GM23338 (cell line): ENCODE measurements around the gene NUDT16L1. TPM values are rescaled to one million over a fixed set of nuclear protein-coding genes. Genes with fewer than 3 reads are reported as not detected.

Experiments
- ATAC-seq: fragments of 200-7000 bp; cut with Tn5 transposase; 3 replicates; pipeline ENCODE4 v1.9.1; 2020
- DNase-seq: peaks from one replicate; pipeline ENCODE4 v3.0.0-alpha.2; 2015; ENCODE audit warnings: low spot score
- H2AFZ ChIP-seq: fragments of 200-600 bp; sonication (generic); 2 replicates; pipeline ENCODE4 v1.8.0; 2016; ENCODE audit warnings: antibody characterized with exemption, mild to moderate bottlenecking, moderate library complexity
- H3F3A ChIP-seq: fragments of 200-600 bp; sonication (generic); replicated peaks from 2 replicates; pipeline ENCODE4 v1.8.0; 2017; ENCODE audit warnings: antibody characterized with exemption, mixed run types, low read depth
- H3K27ac ChIP-seq: fragments of 200-600 bp; sonication (generic); 2 replicates; pipeline ENCODE4 v1.6.1; 2016; ENCODE audit warnings: low read depth
- H3K27me3 ChIP-seq: fragments of 200-600 bp; sonication (generic); 2 replicates; pipeline ENCODE4 v1.8.0; 2016; ENCODE audit warnings: mild to moderate bottlenecking, mixed run types, moderate library complexity; ENCODE audit not compliant: insufficient read depth
- H3K36me3 ChIP-seq: fragments of 200-600 bp; sonication (generic); 2 replicates; pipeline ENCODE4 v1.8.0; 2016; ENCODE audit warnings: mild to moderate bottlenecking; ENCODE audit not compliant: insufficient read depth
- H3K4me1 ChIP-seq: fragments of 200-600 bp; sonication (generic); 2 replicates; pipeline ENCODE4 v1.8.0; 2016; ENCODE audit warnings: mild to moderate bottlenecking, moderate library complexity; ENCODE audit not compliant: insufficient read depth
- H3K4me2 ChIP-seq: fragments of 200-600 bp; sonication (generic); 2 replicates; pipeline ENCODE4 v1.7.1; 2017; ENCODE audit warnings: mixed run types
- H3K4me3 ChIP-seq: fragments of 200-600 bp; sonication (generic); 2 replicates; pipeline ENCODE4 v1.6.1; 2016; ENCODE audit warnings: mixed run types
- H3K79me2 ChIP-seq: fragments of 200-600 bp; sonication (generic); replicated peaks from 2 replicates; pipeline ENCODE4 v1.8.0; 2017; ENCODE audit warnings: mild to moderate bottlenecking; ENCODE audit not compliant: insufficient read depth
- H3K9me2 ChIP-seq: fragments of 200-600 bp; sonication (generic); 2 replicates; pipeline ENCODE4 v1.8.0; 2017; ENCODE audit not compliant: insufficient read depth
- H4K20me1 ChIP-seq: fragments of 200-600 bp; sonication (generic); replicated peaks from 2 replicates; pipeline ENCODE4 v1.8.0; 2017; ENCODE audit warnings: mild to moderate bottlenecking; ENCODE audit not compliant: insufficient read depth
- H3K27ac Mint-ChIP-seq: 2 replicates; pipeline ENCODE4 v1.8.0; 2020; ENCODE audit warnings: inconsistent platforms, mild to moderate bottlenecking, moderate library complexity, mixed read lengths
- H3K27me3 Mint-ChIP-seq: 3 replicates; pipeline ENCODE4 v1.8.0; 2022; ENCODE audit warnings: low read depth, mild to moderate bottlenecking, moderate library complexity, mixed read lengths, inconsistent platforms; ENCODE audit not compliant: insufficient read depth, poor library complexity
- H3K36me3 Mint-ChIP-seq: 3 replicates; pipeline ENCODE4 v1.8.0; 2021; ENCODE audit warnings: low read depth, mild to moderate bottlenecking, inconsistent platforms, moderate library complexity, mixed read lengths
- H3K4me1 Mint-ChIP-seq: 3 replicates; pipeline ENCODE4 v1.8.0; 2020; ENCODE audit warnings: mild to moderate bottlenecking, inconsistent platforms, mixed read lengths
- H3K4me3 Mint-ChIP-seq: 3 replicates; pipeline ENCODE4 v1.8.0; 2021; ENCODE audit warnings: moderate library complexity, mild to moderate bottlenecking, inconsistent platforms, mixed read lengths
- H3K9me3 Mint-ChIP-seq: 3 replicates; pipeline ENCODE4 v1.8.0; 2020; ENCODE audit warnings: moderate library complexity, mild to moderate bottlenecking, inconsistent platforms, mixed read lengths
- CREB1 ChIP-seq: fragments of 250-450 bp; sonication (Bioruptor Pico); IDR thresholded peaks from 2 replicates; pipeline ENCODE4 v1.5.0; 2020; ENCODE audit warnings: low read depth, mild to moderate bottlenecking, moderate library complexity
- EZH2 ChIP-seq: fragments of 200-600 bp; sonication (generic); IDR thresholded peaks from one replicate; pipeline ENCODE4 v1.8.0; 2017; ENCODE audit warnings: antibody characterized with exemption, mild to moderate bottlenecking, low read depth; ENCODE audit not compliant: unreplicated experiment
- EZH2phosphoT487 ChIP-seq: fragments of 200-600 bp; sonication (generic); IDR thresholded peaks from one replicate; pipeline ENCODE4 v1.8.1; 2018; ENCODE audit warnings: antibody characterized with exemption; ENCODE audit not compliant: unreplicated experiment
- JUNB ChIP-seq: IDR thresholded peaks from one replicate; pipeline ENCODE4 v1.6.1; 2016; ENCODE audit warnings: antibody characterized with exemption; ENCODE audit not compliant: unreplicated experiment
- NANOG ChIP-seq: IDR thresholded peaks from 2 replicates; pipeline ENCODE4 v1.6.1; 2016; ENCODE audit warnings: antibody characterized with exemption, borderline replicate concordance
- POLR2AphosphoS5 ChIP-seq: IDR thresholded peaks from 2 replicates; pipeline ENCODE4 v1.6.1; 2016; ENCODE audit warnings: antibody characterized with exemption, low read depth
- STAT1 ChIP-seq: IDR thresholded peaks from one replicate; pipeline ENCODE4 v1.6.1; 2016; ENCODE audit warnings: antibody characterized with exemption; ENCODE audit not compliant: unreplicated experiment
- ZNF114 ChIP-seq: fragments of 250-450 bp; sonication (Bioruptor Pico); IDR thresholded peaks from 2 replicates; pipeline ENCODE4 v1.5.0; 2020; ENCODE audit warnings: mild to moderate bottlenecking, moderate library complexity
- ZNF331 ChIP-seq: fragments of 250-450 bp; sonication (Bioruptor Pico); IDR thresholded peaks from 2 replicates; pipeline ENCODE4 v1.5.0; 2020; ENCODE audit warnings: low read depth, mild to moderate bottlenecking, moderate library complexity
- polyA plus RNA-seq: library from polyadenylated mRNA; unstranded; fragments of >200 nt; fragmentation: Nextera tagmentation; extraction: Ambion mirVana; gene quantifications from 2 replicates; pipeline ENCODE4 v1.2.1, GENCODE V29; 2016
- total RNA-seq: library from RNA; depleted of rRNA; stranded (reverse); fragments of >200 nt; shearing (Covaris generic); gene quantifications from 2 replicates; pipeline ENCODE4 v1.2.3, GENCODE V29; 2014
- TF ChIP-seq, protein P1 (sequence below): IDR thresholded peaks from one replicate; pipeline ENCODE4 v1.6.1; 2018; ENCODE audit warnings: antibody characterized with exemption; ENCODE audit not compliant: unreplicated experiment
- TF ChIP-seq, protein P2 (sequence below), 2 experiments: fragments of 200-600 bp in 1 of 2; sonication (generic) in 1 of 2; conservative IDR thresholded peaks; 2 replicates each; pipeline versions ENCODE4 v1.5.1 to v1.6.1; 2016 to 2017; ENCODE audit warnings: antibody characterized with exemption in 2 of 2, low read depth in 2 of 2, mild to moderate bottlenecking in 2 of 2, moderate library complexity in 1 of 2
- TF ChIP-seq, protein P3 (sequence below): fragments of 250-450 bp; sonication (Bioruptor Pico); IDR thresholded peaks from 2 replicates; pipeline ENCODE4 v1.5.0; 2020; ENCODE audit warnings: mild to moderate bottlenecking, moderate library complexity
- TF ChIP-seq, protein P4 (sequence below): IDR thresholded peaks from 2 replicates; pipeline ENCODE4 v1.6.1; 2016; ENCODE audit warnings: antibody characterized with exemption

Gene NUDT16L1
- total and polyA plus RNA-seq, 2 experiments from 2014 or later, result 37.1 to 80.4 TPM

DNA sequence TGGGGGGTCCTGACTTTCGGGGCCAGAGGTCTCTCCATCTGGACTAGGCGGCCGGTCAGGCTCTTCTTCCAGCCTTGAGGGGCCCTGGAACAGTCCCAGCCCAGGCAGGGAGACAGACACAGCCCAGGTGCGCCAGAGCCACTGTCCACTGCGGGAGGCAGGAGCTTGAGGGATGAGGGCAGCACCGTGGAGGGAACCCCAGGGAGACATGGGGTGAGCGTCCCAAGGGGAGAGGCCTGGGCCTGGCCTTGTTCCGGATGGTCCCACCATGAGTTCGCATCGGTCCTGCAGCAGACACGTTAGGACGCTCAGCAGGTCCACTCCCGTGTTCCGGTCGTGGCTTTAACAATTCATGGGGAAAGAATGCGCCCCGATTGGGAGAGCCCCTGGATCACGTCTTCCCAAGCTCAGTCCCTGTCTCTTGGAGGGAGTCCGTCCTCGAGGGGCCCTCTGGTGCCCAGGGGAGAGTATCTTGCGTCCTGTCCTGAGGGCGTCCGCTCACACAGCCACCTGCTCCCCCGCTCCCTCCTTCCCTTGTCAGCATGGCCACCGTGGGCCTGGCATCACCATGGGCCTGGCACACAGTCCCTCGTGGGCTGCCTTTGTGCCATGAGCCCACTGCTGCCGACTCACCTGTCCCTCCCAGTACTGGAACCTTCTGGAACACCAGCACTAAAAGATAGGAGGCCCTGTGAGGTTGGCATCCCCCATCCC is 6.7 kb upstream of the NUDT16L1 start:
- H4K20me1 ChIP-seq, result no peaks in the 10 kb centered on the region
- no peaks in the 10 kb centered on the region for H3F3A ChIP-seq
- no peak overlapping the region for H3K4me2 ChIP-seq
- Mint-ChIP-seq H3K9me3 (no peaks in the 10 kb centered on the region; the same call in 2 of the 3 replicates), H3K27me3 (peaks cover 13% of the 10 kb centered on the region), H3K36me3 (peaks cover 13% of the 10 kb centered on the region; the same call in 2 of the 3 replicates), H3K4me1 (no peaks in the 10 kb centered on the region), H3K4me3 (no peak overlapping the region), H3K27ac (no peak overlapping the region)
- no peak overlapping the region for H3K4me3 ChIP-seq
- H2AFZ ChIP-seq, result no peak overlapping the region
- TF ChIP-seq, protein P1, sequence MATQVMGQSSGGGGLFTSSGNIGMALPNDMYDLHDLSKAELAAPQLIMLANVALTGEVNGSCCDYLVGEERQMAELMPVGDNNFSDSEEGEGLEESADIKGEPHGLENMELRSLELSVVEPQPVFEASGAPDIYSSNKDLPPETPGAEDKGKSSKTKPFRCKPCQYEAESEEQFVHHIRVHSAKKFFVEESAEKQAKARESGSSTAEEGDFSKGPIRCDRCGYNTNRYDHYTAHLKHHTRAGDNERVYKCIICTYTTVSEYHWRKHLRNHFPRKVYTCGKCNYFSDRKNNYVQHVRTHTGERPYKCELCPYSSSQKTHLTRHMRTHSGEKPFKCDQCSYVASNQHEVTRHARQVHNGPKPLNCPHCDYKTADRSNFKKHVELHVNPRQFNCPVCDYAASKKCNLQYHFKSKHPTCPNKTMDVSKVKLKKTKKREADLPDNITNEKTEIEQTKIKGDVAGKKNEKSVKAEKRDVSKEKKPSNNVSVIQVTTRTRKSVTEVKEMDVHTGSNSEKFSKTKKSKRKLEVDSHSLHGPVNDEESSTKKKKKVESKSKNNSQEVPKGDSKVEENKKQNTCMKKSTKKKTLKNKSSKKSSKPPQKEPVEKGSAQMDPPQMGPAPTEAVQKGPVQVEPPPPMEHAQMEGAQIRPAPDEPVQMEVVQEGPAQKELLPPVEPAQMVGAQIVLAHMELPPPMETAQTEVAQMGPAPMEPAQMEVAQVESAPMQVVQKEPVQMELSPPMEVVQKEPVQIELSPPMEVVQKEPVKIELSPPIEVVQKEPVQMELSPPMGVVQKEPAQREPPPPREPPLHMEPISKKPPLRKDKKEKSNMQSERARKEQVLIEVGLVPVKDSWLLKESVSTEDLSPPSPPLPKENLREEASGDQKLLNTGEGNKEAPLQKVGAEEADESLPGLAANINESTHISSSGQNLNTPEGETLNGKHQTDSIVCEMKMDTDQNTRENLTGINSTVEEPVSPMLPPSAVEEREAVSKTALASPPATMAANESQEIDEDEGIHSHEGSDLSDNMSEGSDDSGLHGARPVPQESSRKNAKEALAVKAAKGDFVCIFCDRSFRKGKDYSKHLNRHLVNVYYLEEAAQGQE, result no peak
- no peak for TF ChIP-seq NANOG
- TF ChIP-seq EZH2phosphoT487, result no peak
- TF ChIP-seq, protein P2, sequence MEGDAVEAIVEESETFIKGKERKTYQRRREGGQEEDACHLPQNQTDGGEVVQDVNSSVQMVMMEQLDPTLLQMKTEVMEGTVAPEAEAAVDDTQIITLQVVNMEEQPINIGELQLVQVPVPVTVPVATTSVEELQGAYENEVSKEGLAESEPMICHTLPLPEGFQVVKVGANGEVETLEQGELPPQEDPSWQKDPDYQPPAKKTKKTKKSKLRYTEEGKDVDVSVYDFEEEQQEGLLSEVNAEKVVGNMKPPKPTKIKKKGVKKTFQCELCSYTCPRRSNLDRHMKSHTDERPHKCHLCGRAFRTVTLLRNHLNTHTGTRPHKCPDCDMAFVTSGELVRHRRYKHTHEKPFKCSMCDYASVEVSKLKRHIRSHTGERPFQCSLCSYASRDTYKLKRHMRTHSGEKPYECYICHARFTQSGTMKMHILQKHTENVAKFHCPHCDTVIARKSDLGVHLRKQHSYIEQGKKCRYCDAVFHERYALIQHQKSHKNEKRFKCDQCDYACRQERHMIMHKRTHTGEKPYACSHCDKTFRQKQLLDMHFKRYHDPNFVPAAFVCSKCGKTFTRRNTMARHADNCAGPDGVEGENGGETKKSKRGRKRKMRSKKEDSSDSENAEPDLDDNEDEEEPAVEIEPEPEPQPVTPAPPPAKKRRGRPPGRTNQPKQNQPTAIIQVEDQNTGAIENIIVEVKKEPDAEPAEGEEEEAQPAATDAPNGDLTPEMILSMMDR (conservative IDR thresholded peaks at IDR 0.05; ENCODE audit: low read depth in 2 of 2), result no peak
- TF ChIP-seq JUNB, result no peak
- no peak for TF ChIP-seq STAT1
- TF ChIP-seq, protein P3, sequence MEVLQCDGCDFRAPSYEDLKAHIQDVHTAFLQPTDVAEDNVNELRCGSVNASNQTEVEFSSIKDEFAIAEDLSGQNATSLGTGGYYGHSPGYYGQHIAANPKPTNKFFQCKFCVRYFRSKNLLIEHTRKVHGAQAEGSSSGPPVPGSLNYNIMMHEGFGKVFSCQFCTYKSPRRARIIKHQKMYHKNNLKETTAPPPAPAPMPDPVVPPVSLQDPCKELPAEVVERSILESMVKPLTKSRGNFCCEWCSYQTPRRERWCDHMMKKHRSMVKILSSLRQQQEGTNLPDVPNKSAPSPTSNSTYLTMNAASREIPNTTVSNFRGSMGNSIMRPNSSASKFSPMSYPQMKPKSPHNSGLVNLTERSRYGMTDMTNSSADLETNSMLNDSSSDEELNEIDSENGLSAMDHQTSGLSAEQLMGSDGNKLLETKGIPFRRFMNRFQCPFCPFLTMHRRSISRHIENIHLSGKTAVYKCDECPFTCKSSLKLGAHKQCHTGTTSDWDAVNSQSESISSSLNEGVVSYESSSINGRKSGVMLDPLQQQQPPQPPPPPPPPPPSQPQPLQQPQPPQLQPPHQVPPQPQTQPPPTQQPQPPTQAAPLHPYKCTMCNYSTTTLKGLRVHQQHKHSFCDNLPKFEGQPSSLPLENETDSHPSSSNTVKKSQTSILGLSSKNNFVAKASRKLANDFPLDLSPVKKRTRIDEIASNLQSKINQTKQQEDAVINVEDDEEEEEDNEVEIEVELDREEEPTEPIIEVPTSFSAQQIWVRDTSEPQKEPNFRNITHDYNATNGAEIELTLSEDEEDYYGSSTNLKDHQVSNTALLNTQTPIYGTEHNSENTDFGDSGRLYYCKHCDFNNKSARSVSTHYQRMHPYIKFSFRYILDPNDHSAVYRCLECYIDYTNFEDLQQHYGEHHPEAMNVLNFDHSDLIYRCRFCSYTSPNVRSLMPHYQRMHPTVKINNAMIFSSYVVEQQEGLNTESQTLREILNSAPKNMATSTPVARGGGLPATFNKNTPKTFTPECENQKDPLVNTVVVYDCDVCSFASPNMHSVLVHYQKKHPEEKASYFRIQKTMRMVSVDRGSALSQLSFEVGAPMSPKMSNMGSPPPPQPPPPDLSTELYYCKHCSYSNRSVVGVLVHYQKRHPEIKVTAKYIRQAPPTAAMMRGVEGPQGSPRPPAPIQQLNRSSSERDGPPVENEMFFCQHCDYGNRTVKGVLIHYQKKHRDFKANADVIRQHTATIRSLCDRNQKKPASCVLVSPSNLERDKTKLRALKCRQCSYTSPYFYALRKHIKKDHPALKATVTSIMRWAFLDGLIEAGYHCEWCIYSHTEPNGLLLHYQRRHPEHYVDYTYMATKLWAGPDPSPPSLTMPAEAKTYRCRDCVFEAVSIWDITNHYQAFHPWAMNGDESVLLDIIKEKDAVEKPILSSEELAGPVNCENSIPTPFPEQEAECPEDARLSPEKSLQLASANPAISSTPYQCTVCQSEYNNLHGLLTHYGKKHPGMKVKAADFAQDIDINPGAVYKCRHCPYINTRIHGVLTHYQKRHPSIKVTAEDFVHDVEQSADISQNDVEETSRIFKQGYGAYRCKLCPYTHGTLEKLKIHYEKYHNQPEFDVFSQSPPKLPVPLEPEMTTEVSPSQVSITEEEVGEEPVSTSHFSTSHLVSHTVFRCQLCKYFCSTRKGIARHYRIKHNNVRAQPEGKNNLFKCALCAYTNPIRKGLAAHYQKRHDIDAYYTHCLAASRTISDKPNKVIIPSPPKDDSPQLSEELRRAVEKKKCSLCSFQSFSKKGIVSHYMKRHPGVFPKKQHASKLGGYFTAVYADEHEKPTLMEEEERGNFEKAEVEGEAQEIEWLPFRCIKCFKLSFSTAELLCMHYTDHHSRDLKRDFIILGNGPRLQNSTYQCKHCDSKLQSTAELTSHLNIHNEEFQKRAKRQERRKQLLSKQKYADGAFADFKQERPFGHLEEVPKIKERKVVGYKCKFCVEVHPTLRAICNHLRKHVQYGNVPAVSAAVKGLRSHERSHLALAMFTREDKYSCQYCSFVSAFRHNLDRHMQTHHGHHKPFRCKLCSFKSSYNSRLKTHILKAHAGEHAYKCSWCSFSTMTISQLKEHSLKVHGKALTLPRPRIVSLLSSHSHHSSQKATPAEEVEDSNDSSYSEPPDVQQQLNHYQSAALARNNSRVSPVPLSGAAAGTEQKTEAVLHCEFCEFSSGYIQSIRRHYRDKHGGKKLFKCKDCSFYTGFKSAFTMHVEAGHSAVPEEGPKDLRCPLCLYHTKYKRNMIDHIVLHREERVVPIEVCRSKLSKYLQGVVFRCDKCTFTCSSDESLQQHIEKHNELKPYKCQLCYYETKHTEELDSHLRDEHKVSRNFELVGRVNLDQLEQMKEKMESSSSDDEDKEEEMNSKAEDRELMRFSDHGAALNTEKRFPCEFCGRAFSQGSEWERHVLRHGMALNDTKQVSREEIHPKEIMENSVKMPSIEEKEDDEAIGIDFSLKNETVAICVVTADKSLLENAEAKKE (CRISPR knock-in tag), result no peak
- no peak for TF ChIP-seq CREB1 (CRISPR knock-in tag)
- TF ChIP-seq EZH2, result no peak
- TF ChIP-seq POLR2AphosphoS5, result no peak
- TF ChIP-seq, protein P4, sequence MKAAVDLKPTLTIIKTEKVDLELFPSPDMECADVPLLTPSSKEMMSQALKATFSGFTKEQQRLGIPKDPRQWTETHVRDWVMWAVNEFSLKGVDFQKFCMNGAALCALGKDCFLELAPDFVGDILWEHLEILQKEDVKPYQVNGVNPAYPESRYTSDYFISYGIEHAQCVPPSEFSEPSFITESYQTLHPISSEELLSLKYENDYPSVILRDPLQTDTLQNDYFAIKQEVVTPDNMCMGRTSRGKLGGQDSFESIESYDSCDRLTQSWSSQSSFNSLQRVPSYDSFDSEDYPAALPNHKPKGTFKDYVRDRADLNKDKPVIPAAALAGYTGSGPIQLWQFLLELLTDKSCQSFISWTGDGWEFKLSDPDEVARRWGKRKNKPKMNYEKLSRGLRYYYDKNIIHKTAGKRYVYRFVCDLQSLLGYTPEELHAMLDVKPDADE, result no peak
- TF ChIP-seq ZNF331 (CRISPR knock-in tag), result no peak
- no peak for TF ChIP-seq ZNF114
- H3K4me1 ChIP-seq, result no peaks in the 10 kb centered on the region
- ATAC-seq (no peak), DNase-seq (no peak)
- H3K79me2 ChIP-seq, result no peaks in the 10 kb centered on the region
- H3K27me3 ChIP-seq, result no peaks in the 10 kb centered on the region
- H3K36me3 ChIP-seq, result no peaks in the 10 kb centered on the region
- no peaks in the 10 kb centered on the region for H3K9me2 ChIP-seq
- no peak overlapping the region for H3K27ac ChIP-seq
